Aorta (tissue), 5 donors: ENCODE measurements around the gene POTEF. TPM values are rescaled to one million over a fixed set of nuclear protein-coding genes. Genes with fewer than 3 reads are reported as not detected.
"Not testable (repeated sequence)": the region's sequence is repeated elsewhere in the genome, so short reads cannot be mapped to it uniquely, and the experiment has no call there.

Experiments used
- ATAC-seq: fragments of 200-7000 bp; cut with Tn5 transposase; one replicate; pipeline ENCODE4 v1.9.1; 2022; ENCODE audit warnings: moderate library complexity; ENCODE audit not compliant: low FRiP score
- DNase-seq, 2 donors: peaks; one replicate each; pipeline ENCODE4 v3.0.0-alpha.2; 2020
- H3K27ac ChIP-seq, 2 donors: one replicate each; pipeline ENCODE4 v1.5.1; 2013; ENCODE audit warnings: low read length in 2 of 2, mild to moderate bottlenecking in 2 of 2, moderate library complexity in 2 of 2, control low read depth in 1 of 2, inconsistent platforms in 1 of 2, low read depth in 1 of 2
- H3K27me3 ChIP-seq, 2 donors: one replicate each; pipeline ENCODE4 v1.6.1; 2013; ENCODE audit warnings: control low read depth in 1 of 2, low read length in 1 of 2, mild to moderate bottlenecking in 1 of 2, moderate library complexity in 1 of 2; ENCODE audit not compliant: insufficient read depth in 2 of 2, control insufficient read depth in 1 of 2
- H3K36me3 ChIP-seq, 2 donors: one replicate each; pipeline ENCODE4 v1.6.1; 2013; ENCODE audit warnings: control low read depth in 1 of 2, low read length in 1 of 2, mild to moderate bottlenecking in 1 of 2; ENCODE audit not compliant: insufficient read depth in 2 of 2, control insufficient read depth in 1 of 2
- H3K4me1 ChIP-seq, 2 donors: one replicate each; pipeline ENCODE4 v1.6.1; 2013; ENCODE audit warnings: low read length in 2 of 2, control low read depth in 1 of 2, mild to moderate bottlenecking in 1 of 2, moderate library complexity in 1 of 2; ENCODE audit not compliant: insufficient read depth in 2 of 2, control insufficient read depth in 1 of 2
- H3K4me3 ChIP-seq, 2 donors: one replicate each; pipeline ENCODE4 v1.5.1; 2013; ENCODE audit warnings: low read length in 2 of 2, control low read depth in 1 of 2, mild to moderate bottlenecking in 1 of 2
- H3K9me3 ChIP-seq: one replicate; pipeline ENCODE4 v1.6.1; 2013; ENCODE audit warnings: mild to moderate bottlenecking, low read length; ENCODE audit not compliant: control insufficient read depth
- WGBS, 2 donors: extraction: QIAGEN DNeasy Blood & Tissue Kit; methylation state at CpG; one replicate each; pipeline ENCODE4 v1.1.7; 2013; 5-methylcytosine and 5-hydroxymethylcytosine counted together
- intact Hi-C, 2 donors: fragments of 100-400 bp; cut with DNase I; formaldehyde crosslinking; loops; one replicate each; pipeline versions ENCODE4 v1.14.2 to v1.15.0; 2022
- polyA plus RNA-seq, 2 donors: library from polyadenylated mRNA; stranded (reverse); fragments of 200-250 nt; gene quantifications; one replicate each; pipeline ENCODE4 v1.2.3, GENCODE V29; 2013
- total RNA-seq, 2 donors: library from RNA; stranded (reverse); fragmentation: NEBNext Ultra II Directional; extraction: Animal tissue kit (Norgen Biotek cat#: 25700); gene quantifications; one replicate each; pipeline ENCODE4 v1.2.1, GENCODE V29; 2021
- donor health status: healthy with polysubstance abuse.
- donor health status: Bipolar disorder and iron deficiency.
- donor health status: DM: no; HTN: no; CAD: no.
- donor health status: DM: no; HTN: no; CAD: no.
- donor health status: DM: yes; HTN: yes; CAD: no.

The POTEF gene
- total and polyA plus RNA-seq, 4 donors, result 0.24 TPM; not detected in 3

DNA sequence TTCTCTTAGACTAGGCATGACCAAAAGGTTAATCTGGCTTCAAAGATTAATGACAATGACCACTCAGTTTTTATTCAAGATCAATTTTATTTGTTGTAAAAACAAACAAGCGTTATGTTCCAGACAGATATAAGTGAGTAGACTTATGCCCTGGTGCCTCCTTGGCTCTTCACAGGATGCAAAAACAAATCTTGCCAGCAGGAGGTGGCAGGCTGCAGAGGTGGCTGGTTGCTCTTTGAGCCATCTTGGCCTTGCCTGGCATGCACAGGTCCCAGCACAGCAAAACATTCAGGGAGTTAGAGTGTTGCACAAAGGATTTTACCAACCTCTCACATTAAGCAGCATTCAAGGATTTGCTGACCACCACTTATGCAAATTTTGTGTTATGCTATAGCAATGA is 103.1 kb downstream of the POTEF start:
- DNase-seq, ATAC-seq, intact Hi-C loops, H3K4me1 ChIP-seq, H3K27me3 ChIP-seq, H3K27ac ChIP-seq, H3K36me3 ChIP-seq, H3K4me3 ChIP-seq, H3K9me3 ChIP-seq: not testable (repeated sequence)
- 59 to 73% methylated on average over 1 of the region's 1 CpG for whole genome bisulfite sequencing, 2 donors

Other genes with a start within 250 kb of the POTEF start
- gene RAB6C, start 149.6 kb downstream of the POTEF start, total RNA-seq, result under 1 TPM in 1 of 2 donors, not detected in 1; 0.36 TPM
- not detected for gene RAB6C, start 149.6 kb downstream of the POTEF start, polyA plus RNA-seq
- gene CCDC74B, start 15.9 kb upstream of the POTEF start, total RNA-seq, result 1 to 10 TPM; 1.3 to 2.6 TPM
- gene CCDC74B, start 15.9 kb upstream of the POTEF start, polyA plus RNA-seq, result 1 to 10 TPM in 1 of 2 donors, under 1 TPM in 1; 0.38 to 5.6 TPM
- gene SMPD4, start 52.4 kb upstream of the POTEF start, total RNA-seq, result 10 to 100 TPM; 32.3 to 37.4 TPM
- 10 to 100 TPM; 14.4 to 60.7 TPM for gene SMPD4, start 52.4 kb upstream of the POTEF start, polyA plus RNA-seq
- gene MZT2B, start 53.0 kb upstream of the POTEF start, total RNA-seq, result 100 to 1,000 TPM; 172 to 190 TPM
- gene MZT2B, start 53.0 kb upstream of the POTEF start, polyA plus RNA-seq, result 100 to 1,000 TPM; 188 to 234 TPM
- gene TUBA3E, start 69.2 kb upstream of the POTEF start, total RNA-seq, result not detected
- 1 to 10 TPM in 1 of 2 donors, not detected in 1; 1.3 TPM for gene TUBA3E, start 69.2 kb upstream of the POTEF start, polyA plus RNA-seq
- 10 to 100 TPM; 44.3 to 47.0 TPM for gene IMP4, start 213.7 kb upstream of the POTEF start, total RNA-seq
- gene IMP4, start 213.7 kb upstream of the POTEF start, polyA plus RNA-seq, result 10 to 100 TPM; 42.4 to 77.2 TPM
- gene PTPN18, start 226.8 kb upstream of the POTEF start, total RNA-seq, result 10 to 100 TPM; 37.3 to 71.0 TPM
- 10 to 100 TPM; 41.8 to 44.2 TPM for gene PTPN18, start 226.8 kb upstream of the POTEF start, polyA plus RNA-seq